ENCODE results near the gene TMX2.

TMX2 gene

GRCh38 chr11:57751176-57751575 lies 38.8 kb downstream of the TMX2 start:
- H3K27ac ChIP-seq: no peak overlapping the region

GRCh38 chr11:57751676-57752253 lies 39.4 kb downstream of the TMX2 start, which contains the start of gene BTBD18:
BTBD18 (minus strand) TSS chr11:57751819; CDS start chr11:57751188, 631 bp downstream.
- TF ChIP-seq CTCF (IDR thresholded peaks at IDR 0.05): peak in 1 of 2 experiments; percentile 20
- no peak within 1 kb of the TSS for H3K4me3 ChIP-seq
- no peaks in the 10 kb centered on the region for H3K4me1 ChIP-seq
- intact Hi-C loops (cut with DNase I; ENCODE audit: low total_unique reads): no loop called here
- H3K9me3 ChIP-seq: no peaks in the 10 kb centered on the region
- no peak within 1 kb of the TSS for H3K27ac ChIP-seq
- H3K36me3 ChIP-seq: peaks cover 0 to 6% (median 4%) of the 10 kb centered on the region in 3 donors
- no peak for DNase-seq
- H3K27me3 ChIP-seq: no peaks in the 10 kb centered on the region

More at GRCh38 chr11:57751176-57751575, 38.8 kb downstream of the TMX2 start:
- intact Hi-C loops (cut with DNase I; ENCODE audit: low total_unique reads): no loop called here
- no peak for DNase-seq
- Histone ChIP-seq H3K27me3 (no peaks in the 10 kb centered on the region), H3K9me3 (no peaks in the 10 kb centered on the region), H3K4me3 (no peak overlapping the region), H3K4me1 (no peaks in the 10 kb centered on the region), H3K36me3 (peaks cover 0 to 9% (median 4%) of the 10 kb centered on the region in 3 donors)
- TF ChIP-seq CTCF (IDR thresholded peaks at IDR 0.05): no peak

GRCh38 chr11:57752954-57753353 lies 40.6 kb downstream of the TMX2 start:
- intact Hi-C loops (cut with DNase I; ENCODE audit: low total_unique reads): no loop called here
- DNase-seq: no peak
- H3K4me1 ChIP-seq: no peaks in the 10 kb centered on the region
- H3K27ac ChIP-seq: no peak overlapping the region
- H3K27me3 ChIP-seq: no peaks in the 10 kb centered on the region
- no peak for TF ChIP-seq CTCF (IDR thresholded peaks at IDR 0.05)
- H3K9me3 ChIP-seq: no peaks in the 10 kb centered on the region
- H3K4me3 ChIP-seq: no peak overlapping the region
- H3K36me3 ChIP-seq: no peaks in the 10 kb centered on the region

GRCh38 chr11:57758174-57758573 lies 45.8 kb downstream of the TMX2 start:
- DNase-seq: no peak
- no peaks in the 10 kb centered on the region for H3K27me3 ChIP-seq
- H3K9me3 ChIP-seq: no peaks in the 10 kb centered on the region
- H3K36me3 ChIP-seq: no peaks in the 10 kb centered on the region
- no peak overlapping the region for H3K4me3 ChIP-seq
- TF ChIP-seq CTCF (IDR thresholded peaks at IDR 0.05): no peak
- H3K4me1 ChIP-seq: peaks cover 0 to 3% (median 0%) of the 10 kb centered on the region in 4 donors
- no peak overlapping the region for H3K27ac ChIP-seq
- intact Hi-C loops (cut with DNase I; ENCODE audit: low total_unique reads): no loop called here

- peak; percentile 89 to 95 for DNase-seq
- peak within 1 kb of the TSS; percentile 55 to 64 for H3K4me3 ChIP-seq
- peaks cover 0 to 28% (median 22%) of the 10 kb centered on the region in 4 donors for H3K4me1 ChIP-seq
- no peaks in the 10 kb centered on the region for H3K27me3 ChIP-seq
- peak within 1 kb of the TSS; percentile 82 to 93 for H3K27ac ChIP-seq
- no peak for TF ChIP-seq CTCF (IDR thresholded peaks at IDR 0.05)
- intact Hi-C loops (cut with DNase I; ENCODE audit: low total_unique reads): loop anchor here (5.0 kb wide), 1 partner anchor 36 kb away; no protein-coding TSS in a partner anchor
- no peaks in the 10 kb centered on the region for H3K9me3 ChIP-seq
- H3K36me3 ChIP-seq: no peaks in the 10 kb centered on the region
Measured at GRCh38 chr11:57761301-57762234, 49.2 kb downstream of the TMX2 start, which contains the start of gene CTNND1. CTNND1 (plus strand) TSS chr11:57761802; CDS start chr11:57791479, 29,677 bp downstream.
